Panc1 (cell line): Measurements from ENCODE around the gene MGRN1. TPM values are rescaled to one million over a fixed set of nuclear protein-coding genes. Genes with fewer than 3 reads are reported as not detected.

Experiments used
- ATAC-seq: fragments of 200-7000 bp; cut with Tn5 transposase; 2 replicates; pipeline ENCODE4 v1.9.1; 2020; ENCODE audit warnings: mild to moderate bottlenecking, moderate library complexity
- BruUV-seq: library from RNA; stranded (reverse); fragments of 400-500 nt; replicated peaks from 2 replicates; lab custom pipeline; 2021; lab: Mats Ljungman, UMichigan
- CTCF ChIA-PET: fragments of 300-600 bp; sonication (Branson Sonifier 250); formaldehyde crosslinking; loops from one replicate; lab custom pipeline; 2022; ENCODE audit warnings: antibody characterized with exemption; lab: Charles Lee
- POLR2A ChIA-PET: fragments of 300-600 bp; sonication (Branson Sonifier 250); formaldehyde crosslinking; loops from one replicate; lab custom pipeline; 2022; ENCODE audit warnings: antibody characterized with exemption; lab: Charles Lee
- DNase-seq: peaks from one replicate; pipeline ENCODE4 v3.0.0-alpha.2; 2010; ENCODE audit warnings: low read depth, low spot score
- H3K27ac ChIP-seq: 2 replicates; pipeline ENCODE4 v1.5.1; 2011; ENCODE audit warnings: mild to moderate bottlenecking, low read length, inconsistent platforms
- H3K27me3 ChIP-seq: fragments of 200-500 bp; sonication (Bioruptor generic); 2 replicates; pipeline ENCODE4 v1.6.0; 2014; ENCODE audit warnings: low read length, inconsistent platforms; ENCODE audit not compliant: control insufficient read depth, insufficient read depth
- H3K36me3 ChIP-seq: fragments of 200-500 bp; sonication (Bioruptor generic); 2 replicates; pipeline ENCODE4 v1.5.1; 2014; ENCODE audit warnings: inconsistent platforms, mild to moderate bottlenecking, low read length, moderate library complexity; ENCODE audit not compliant: control insufficient read depth, insufficient read depth
- H3K4me1 ChIP-seq: 2 replicates; pipeline ENCODE4 v1.5.1; 2011; ENCODE audit warnings: inconsistent platforms, mild to moderate bottlenecking, low read length, moderate library complexity; ENCODE audit not compliant: control insufficient read depth, insufficient read depth
- H3K4me3 ChIP-seq, 2 experiments: 2 replicates each; pipeline ENCODE4 v1.5.1; 2011 to 2012; ENCODE audit warnings: low read depth in 2 of 2, low read length in 2 of 2, mild to moderate bottlenecking in 2 of 2, inconsistent platforms in 1 of 2, moderate library complexity in 1 of 2
- H3K9me3 ChIP-seq: fragments of 200-500 bp; sonication (Bioruptor generic); 2 replicates; pipeline ENCODE4 v1.5.1; 2014; ENCODE audit warnings: low read depth, mild to moderate bottlenecking, inconsistent platforms, low read length, moderate library complexity; ENCODE audit not compliant: control insufficient read depth, insufficient read depth
- CTCF ChIP-seq: fragments of 450-650 bp; IDR thresholded peaks from 2 replicates; pipeline ENCODE4 v1.5.1; 2017; ENCODE audit warnings: mild to moderate bottlenecking
- POLR2AphosphoS5 ChIP-seq: IDR thresholded peaks from 2 replicates; pipeline ENCODE4 v1.6.1; 2012; ENCODE audit warnings: mild to moderate bottlenecking, low read depth, low read length, moderate library complexity
- REST ChIP-seq, 2 experiments: IDR thresholded peaks; 2 replicates each; pipeline ENCODE4 v1.6.1; 2011 to 2012; ENCODE audit warnings: low read depth in 2 of 2, control low read depth in 1 of 2, low read length in 1 of 2, mild to moderate bottlenecking in 1 of 2, moderate library complexity in 1 of 2; ENCODE audit not compliant: insufficient read depth in 1 of 2
- SIN3A ChIP-seq: IDR thresholded peaks from 2 replicates; pipeline ENCODE4 v1.6.1; 2012; ENCODE audit warnings: low read depth, mild to moderate bottlenecking, low read length, moderate library complexity, borderline replicate concordance; ENCODE audit not compliant: insufficient read depth
- TCF7L2 ChIP-seq: IDR thresholded peaks from 2 replicates; pipeline ENCODE4 v1.6.1; 2011; ENCODE audit warnings: mild to moderate bottlenecking, low read depth, low read length, inconsistent platforms
- in situ Hi-C: cut with HindIII; loops from 2 replicates; pipeline ENCODE4 v1.10.0; 2016; ENCODE audit warnings: low sequenced_read_pairs, low pct_unique_long_range_greater_than_20kb
- intact Hi-C: fragments of 100-400 bp; cut with micrococcal nuclease; formaldehyde crosslinking; loops from one replicate; pipeline ENCODE4 v1.10.0; 2022; ENCODE audit not compliant: unreplicated experiment
- total RNA-seq: library from RNA; stranded (reverse); gene quantifications from one replicate; pipeline ENCODE4 v1.2.1, GENCODE V29; 2021; ENCODE audit not compliant: unreplicated experiment

MGRN1 gene
- total RNA-seq, 1 experiment from 2014 or later, result 59.7 TPM

DNA sequence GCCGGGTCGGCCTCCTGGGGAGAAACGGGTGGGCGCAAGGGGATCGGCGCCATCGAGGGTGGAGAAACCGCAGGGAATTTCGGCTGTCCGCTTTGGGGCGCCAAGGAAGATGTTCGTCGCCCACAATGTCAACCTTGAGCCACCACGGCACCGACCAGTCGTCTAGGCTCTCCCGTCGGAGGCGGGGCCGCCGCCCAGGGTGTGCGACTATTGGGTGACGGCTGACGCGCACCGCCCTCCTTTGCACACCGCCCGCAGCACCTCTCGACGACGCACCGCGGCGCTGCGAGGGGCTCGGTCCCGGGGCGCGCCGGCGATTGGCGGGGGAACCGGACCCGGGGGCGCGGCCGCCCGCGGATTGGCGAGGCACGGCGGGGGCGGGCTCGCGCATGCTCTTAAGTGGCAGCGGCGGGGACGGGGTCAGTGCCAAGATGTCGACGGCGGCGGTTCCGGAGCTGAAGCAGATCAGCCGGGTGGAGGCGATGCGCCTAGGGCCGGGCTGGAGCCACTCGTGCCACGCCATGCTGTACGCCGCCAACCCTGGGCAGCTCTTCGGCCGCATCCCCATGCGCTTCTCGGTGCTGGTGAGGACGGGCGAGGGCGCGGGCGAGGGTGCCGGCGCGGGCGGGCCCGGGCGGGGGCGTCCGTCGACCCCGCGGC, 68.8 kb downstream of the MGRN1 start, which contains the start of gene NUDT16L1:
TSS of gene NUDT16L1 (plus strand) at position 267 of the 660 bp plus-strand sequence. CDS start at position 432, 165 bp downstream.
- CTCF ChIA-PET, result no interaction called here

More for the DNA sequence above, 68.8 kb downstream of the MGRN1 start, which contains the start of gene NUDT16L1:
- POLR2A ChIA-PET, result no interaction called here
- in situ Hi-C loops, result no loop called here
- DNase-seq (peak; percentile 67), ATAC-seq (peak; percentile 91)
- H3K4me3 ChIP-seq, result peak within 1 kb of the TSS; percentile 70 to 79
- H3K36me3 ChIP-seq, result no peaks in the 10 kb centered on the region; the same call in 1 of the 2 replicates
- peaks cover 49% of the 10 kb centered on the region for H3K4me1 ChIP-seq
- H3K27me3 ChIP-seq, result no peaks in the 10 kb centered on the region
- no TSS peak for BruUV-seq
- intact Hi-C loops, result no loop called here
- no peaks in the 10 kb centered on the region for H3K9me3 ChIP-seq
- H3K27ac ChIP-seq, result peak within 1 kb of the TSS; percentile 71
- TF ChIP-seq CTCF (no peak), REST (IDR thresholded peaks at IDR 0.05; ENCODE audit: insufficient read depth in 1 of 2, low read depth in 2 of 2, low read length in 1 of 2) (no peak), POLR2AphosphoS5 (peak; percentile 74), TCF7L2 (no peak), SIN3A (peak; percentile 68; the same call in 1 of the 2 replicates)
